OCI-LY1 (cell line): ENCODE data around the gene TGM5.

ENCODE experiments used
- CTCF ChIP-seq: fragments of 200-600 bp; sonication (generic), shearing (Covaris generic); IDR thresholded peaks from 2 replicates; pipeline ENCODE4 v1.5.1; 2017; ENCODE audit warnings: mild to moderate bottlenecking, antibody characterized with exemption, low read length, moderate library complexity, mixed read lengths
- EZH2 ChIP-seq: fragments of 200-600 bp; sonication (generic), shearing (Covaris generic); IDR thresholded peaks from 2 replicates; pipeline ENCODE4 v1.8.0; 2017; ENCODE audit warnings: borderline replicate concordance, mixed run types, mild to moderate bottlenecking, antibody characterized with exemption, low read length, moderate library complexity, mixed read lengths

GRCh38 chr15:43229977-43230376, 36.8 kb downstream of the TGM5 start:
- TF ChIP-seq CTCF (no peak), EZH2 (no peak)
